HEK293T (cell line): ENCODE measurements around the gene TNNI3K.

Source experiments
- BHLHE40 ChIP-seq: fragments of 450-650 bp; IDR thresholded peaks from 2 replicates; pipeline ENCODE4 v1.6.1; 2016; ENCODE audit warnings: mild to moderate bottlenecking, moderate library complexity, borderline replicate concordance
- FOXA1 ChIP-seq: fragments of 450-650 bp; IDR thresholded peaks from 2 replicates; pipeline ENCODE4 v1.6.1; 2016; ENCODE audit warnings: mild to moderate bottlenecking
- FOXK2 ChIP-seq: fragments of 450-650 bp; IDR thresholded peaks from 2 replicates; pipeline ENCODE4 v1.6.1; 2016; ENCODE audit warnings: mild to moderate bottlenecking
- FOXM1 ChIP-seq: fragments of 450-650 bp; IDR thresholded peaks from 2 replicates; pipeline ENCODE4 v1.6.1; 2017; ENCODE audit warnings: mild to moderate bottlenecking, borderline replicate concordance
- LEF1 ChIP-seq: fragments of 450-650 bp; IDR thresholded peaks from 2 replicates; pipeline ENCODE4 v1.6.1; 2017; ENCODE audit warnings: mild to moderate bottlenecking, borderline replicate concordance
- SP1 ChIP-seq: fragments of 450-650 bp; IDR thresholded peaks from 2 replicates; pipeline ENCODE4 v1.6.1; 2017

- TF ChIP-seq SP1 (no peak), FOXK2 (no peak), FOXA1 (no peak), BHLHE40 (no peak), FOXM1 (no peak), LEF1 (no peak)
Observed at GRCh38 chr1:74323937-74324473, 88.8 kb downstream of the TNNI3K start.
